Liver (tissue), 3 donors: ENCODE results near the gene RPH3AL.

Experiments
- CTCF ChIP-seq: fragments of 150-350 bp; IDR thresholded peaks from 2 replicates; pipeline ENCODE4 v1.5.1; 2017; ENCODE audit warnings: improper control_type of control experiment, low read depth, low read length; ENCODE audit not compliant: missing input control
- FOXA2 ChIP-seq: IDR thresholded peaks from 2 replicates; pipeline ENCODE4 v1.6.1; 2016; ENCODE audit warnings: antibody characterized with exemption
- GABPA ChIP-seq, 2 donors: IDR thresholded peaks in 1 of 2; conservative IDR thresholded peaks in 1 of 2; 2 replicates each; pipeline ENCODE4 v1.6.1; 2016; ENCODE audit warnings: antibody characterized with exemption in 2 of 2, mild to moderate bottlenecking in 1 of 2, moderate library complexity in 1 of 2
- MAX ChIP-seq: IDR thresholded peaks from 2 replicates; pipeline ENCODE4 v1.6.1; 2016; ENCODE audit warnings: antibody characterized with exemption
- RAD21 ChIP-seq, 2 donors: IDR thresholded peaks; 2 replicates each; pipeline ENCODE4 v1.6.1; 2016; ENCODE audit warnings: antibody characterized with exemption in 2 of 2, mild to moderate bottlenecking in 2 of 2
- REST ChIP-seq: IDR thresholded peaks from 2 replicates; pipeline ENCODE4 v1.6.1; 2016; ENCODE audit warnings: antibody characterized with exemption, mild to moderate bottlenecking
- TAF1 ChIP-seq: conservative IDR thresholded peaks from 2 replicates; pipeline ENCODE4 v1.6.1; 2016; ENCODE audit warnings: antibody characterized with exemption, mild to moderate bottlenecking
- YY1 ChIP-seq: IDR thresholded peaks from 2 replicates; pipeline ENCODE4 v1.6.1; 2016; ENCODE audit warnings: antibody characterized with exemption, mild to moderate bottlenecking
- donor health status: healthy.
- donor health status: healthy.

- TF ChIP-seq YY1 (no peak), MAX (no peak), CTCF (no peak), RAD21 (IDR thresholded peaks at IDR 0.05) (no peak), TAF1 (no peak), FOXA2 (no peak), REST (no peak), GABPA (IDR thresholded peaks at IDR 0.05 in 1 of 2, conservative IDR thresholded peaks at IDR 0.05 in 1 of 2) (no peak)
Observed at GRCh38 chr17:299546-299945, 53.1 kb downstream of the RPH3AL start.
